ENCODE data around the gene IZUMO1. TPM values are rescaled to one million over a fixed set of nuclear protein-coding genes. Genes with fewer than 3 reads are reported as not detected.

The IZUMO1 gene
- total and polyA plus RNA-seq, 9 of the 15 experiments (the other 6 are each of a cell fraction or from before 2014, with no cell fraction given) = 0.14 to 2.1 (median 0.73) TPM

DNA sequence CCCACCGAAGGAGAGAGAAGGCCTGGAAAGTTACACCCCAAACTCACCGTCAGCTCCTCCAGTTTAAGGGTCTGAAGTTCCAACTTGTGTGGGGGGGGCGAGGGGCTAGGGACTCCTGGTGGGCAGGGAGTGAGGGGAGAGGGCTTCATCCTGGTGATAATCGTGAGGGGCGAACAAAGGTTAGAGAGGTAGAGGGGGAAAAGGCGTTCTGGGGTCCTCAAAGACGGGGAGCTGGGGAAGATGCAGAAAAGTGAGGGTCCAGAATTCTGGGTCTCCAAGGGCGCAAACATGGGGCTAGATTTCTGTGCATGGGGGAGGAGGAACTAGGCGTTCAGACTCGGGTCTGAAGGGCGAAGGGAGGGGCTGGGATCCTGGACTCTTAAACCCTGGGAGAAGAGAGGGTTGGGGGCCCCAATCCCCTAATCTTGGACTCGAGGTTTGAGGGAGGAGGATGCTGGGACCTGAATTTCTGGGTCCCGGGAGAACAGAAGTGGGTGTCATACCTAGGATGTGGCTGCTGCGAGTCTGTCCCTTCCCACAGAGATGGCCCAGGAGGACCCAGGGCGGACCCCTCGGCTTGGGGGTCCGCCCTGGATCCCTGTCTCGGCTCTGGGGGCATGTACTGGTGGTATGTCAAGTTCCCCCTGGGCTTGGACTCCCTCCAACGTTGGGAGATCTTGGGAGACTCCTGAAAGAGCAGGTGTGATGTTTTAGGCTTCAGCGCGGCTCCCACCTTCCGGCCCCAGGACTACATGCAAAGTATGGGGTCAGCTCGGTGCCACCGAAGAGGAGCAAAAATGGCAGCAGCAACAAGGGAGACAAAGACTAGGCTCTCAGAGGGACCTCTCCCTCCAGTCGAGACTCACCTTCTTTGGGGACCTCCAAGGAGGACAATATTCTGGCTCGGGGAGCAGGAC, 31.7 kb downstream of the IZUMO1 start (continued):
- no peak for TF ChIP-seq NCOA2 (IDR thresholded peaks at IDR 0.05; ENCODE audit: partially characterized antibody in 2 of 2)
- no peak for TF ChIP-seq ZNF77 (CRISPR knock-in tag; IDR thresholded peaks at IDR 0.05)
- peak; percentile 35; the same call in 1 of the 2 replicates for TF ChIP-seq OTX1 (CRISPR knock-in tag; IDR thresholded peaks at IDR 0.05)
- TF ChIP-seq, protein P1, sequence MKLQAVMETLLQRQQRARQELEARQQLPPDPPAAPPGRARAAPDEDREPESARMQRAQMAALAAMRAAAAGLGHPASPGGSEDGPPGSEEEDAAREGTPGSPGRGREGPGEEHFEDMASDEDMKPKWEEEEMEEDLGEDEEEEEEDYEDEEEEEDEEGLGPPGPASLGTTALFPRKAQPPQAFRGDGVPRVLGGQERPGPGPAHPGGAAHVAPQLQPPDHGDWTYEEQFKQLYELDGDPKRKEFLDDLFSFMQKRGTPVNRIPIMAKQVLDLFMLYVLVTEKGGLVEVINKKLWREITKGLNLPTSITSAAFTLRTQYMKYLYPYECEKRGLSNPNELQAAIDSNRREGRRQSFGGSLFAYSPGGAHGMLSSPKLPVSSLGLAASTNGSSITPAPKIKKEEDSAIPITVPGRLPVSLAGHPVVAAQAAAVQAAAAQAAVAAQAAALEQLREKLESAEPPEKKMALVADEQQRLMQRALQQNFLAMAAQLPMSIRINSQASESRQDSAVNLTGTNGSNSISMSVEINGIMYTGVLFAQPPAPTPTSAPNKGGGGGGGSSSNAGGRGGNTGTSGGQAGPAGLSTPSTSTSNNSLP (IDR thresholded peaks at IDR 0.05; ENCODE audit: borderline replicate concordance, low read depth, low read length) = no peak
- TF ChIP-seq MAZ (CRISPR knock-in tag; conservative IDR thresholded peaks at IDR 0.05 in 1 of 2, IDR thresholded peaks at IDR 0.05 in 1 of 2) = no peak
- TF ChIP-seq, protein P2, sequence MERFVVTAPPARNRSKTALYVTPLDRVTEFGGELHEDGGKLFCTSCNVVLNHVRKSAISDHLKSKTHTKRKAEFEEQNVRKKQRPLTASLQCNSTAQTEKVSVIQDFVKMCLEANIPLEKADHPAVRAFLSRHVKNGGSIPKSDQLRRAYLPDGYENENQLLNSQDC (CRISPR knock-in tag; IDR thresholded peaks at IDR 0.05) = no peak
- TF ChIP-seq MTA3 (IDR thresholded peaks at IDR 0.05; ENCODE audit: borderline replicate concordance) = no peak
- TF ChIP-seq CC2D1A (IDR thresholded peaks at IDR 0.05) = no peak
- TF ChIP-seq TARDBP (IDR thresholded peaks at IDR 0.05) = no peak
- no peak for TF ChIP-seq KLF16 (IDR thresholded peaks at IDR 0.05)
- TF ChIP-seq, protein P3, sequence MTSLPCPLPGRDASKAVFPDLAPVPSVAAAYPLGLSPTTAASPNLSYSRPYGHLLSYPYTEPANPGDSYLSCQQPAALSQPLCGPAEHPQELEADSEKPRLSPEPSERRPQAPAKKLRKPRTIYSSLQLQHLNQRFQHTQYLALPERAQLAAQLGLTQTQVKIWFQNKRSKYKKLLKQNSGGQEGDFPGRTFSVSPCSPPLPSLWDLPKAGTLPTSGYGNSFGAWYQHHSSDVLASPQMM (CRISPR knock-in tag; IDR thresholded peaks at IDR 0.05) = no peak
- TF ChIP-seq ZNF699 (CRISPR knock-in tag; IDR thresholded peaks at IDR 0.05; ENCODE audit: insufficient replicate concordance) = no peak
- no peak for TF ChIP-seq IFI16 (CRISPR knock-in tag; IDR thresholded peaks at IDR 0.05)
- no peak for TF ChIP-seq CBX2 (IDR thresholded peaks at IDR 0.05; ENCODE audit: insufficient read depth, low read length, poor library complexity, severe bottlenecking)
- TF ChIP-seq SAFB2 (IDR thresholded peaks at IDR 0.05; ENCODE audit: borderline replicate concordance, low read depth, low read length, severe bottlenecking) = no peak
- TF ChIP-seq, protein P4, sequence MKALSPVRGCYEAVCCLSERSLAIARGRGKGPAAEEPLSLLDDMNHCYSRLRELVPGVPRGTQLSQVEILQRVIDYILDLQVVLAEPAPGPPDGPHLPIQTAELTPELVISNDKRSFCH (CRISPR knock-in tag; IDR thresholded peaks at IDR 0.05) = no peak
- TF ChIP-seq, protein P4 (tag; IDR thresholded peaks at IDR 0.05) = no peak
- TF ChIP-seq POLR2H (tag; IDR thresholded peaks at IDR 0.05; ENCODE audit: low read depth) = no peak
- no peak for TF ChIP-seq CHCHD3 (CRISPR knock-in tag; IDR thresholded peaks at IDR 0.05)
- TF ChIP-seq ZNF764 (CRISPR knock-in tag; IDR thresholded peaks at IDR 0.05; ENCODE audit: low read depth) = 0 out of 2 replicates have a peak, but pooled peaks have one; percentile 24
- no peak for TF ChIP-seq SMAD4 (CRISPR knock-in tag; conservative IDR thresholded peaks at IDR 0.05)
- TF ChIP-seq ELF4 (CRISPR knock-in tag; IDR thresholded peaks at IDR 0.05) = 0 out of 2 replicates have a peak, but pooled peaks have one; percentile 37
- peak in 1 of 2 experiments; percentile 34; a peak in 1 of 4 replicates for TF ChIP-seq HDAC1 (IDR thresholded peaks at IDR 0.05)
- TF ChIP-seq CBFA2T2 (conservative IDR thresholded peaks at IDR 0.05) = no peak
